Measurements from ENCODE around the gene GNG2. TPM values are rescaled to one million over a fixed set of nuclear protein-coding genes. Genes with fewer than 3 reads are reported as not detected.

Gene GNG2
- total RNA-seq, 4 donors from 2014 or later, result 3.6 to 8.1 (median 7.2) TPM

GRCh38 chr14:51988221-51988620, 127.8 kb downstream of the GNG2 start:
- WGBS, result 77% methylated on average over 1 of the region's 1 CpG
- no peak overlapping the region for H3K4me3 ChIP-seq

GRCh38 chr14:51989293-51990234, 129.2 kb downstream of the GNG2 start, which contains the start of gene RTRAF:
TSS of gene RTRAF (plus strand) at chr14:51989546. CDS start at chr14:51989640, 94 bp downstream.
- TF ChIP-seq CTCF (IDR thresholded peaks at IDR 0.05) (no peak), POLR2A (IDR thresholded peaks at IDR 0.05) (peak; percentile 40 to 78), EP300 (IDR thresholded peaks at IDR 0.05) (no peak), POLR2AphosphoS5 (IDR thresholded peaks at IDR 0.05) (peak; percentile 81 to 85 (median 83))
- peaks cover 20% of the 10 kb centered on the region for H3K36me3 ChIP-seq
- peak; percentile 93 to 95 for DNase-seq (ENCODE audit: low spot score in 2 of 2)
- peaks cover 20% of the 10 kb centered on the region for H3K4me1 ChIP-seq
- under 1% methylated on average over 34 of the region's 72 CpGs for WGBS
- H3K27ac ChIP-seq, result peak within 1 kb of the TSS; percentile 93
- peak within 1 kb of the TSS; percentile 85 for H3K4me3 ChIP-seq
- H3K9me3 ChIP-seq, result no peaks in the 10 kb centered on the region
- no peaks in the 10 kb centered on the region for H3K27me3 ChIP-seq

More at GRCh38 chr14:51988221-51988620, 127.8 kb downstream of the GNG2 start:
- Histone ChIP-seq H3K36me3 (peaks cover 15% of the 10 kb centered on the region), H3K27me3 (no peaks in the 10 kb centered on the region), H3K27ac (no peak overlapping the region), H3K4me1 (peaks cover 20% of the 10 kb centered on the region), H3K9me3 (no peaks in the 10 kb centered on the region)
- DNase-seq (ENCODE audit: low spot score in 2 of 2), result no peak
- TF ChIP-seq EP300 (IDR thresholded peaks at IDR 0.05) (no peak), POLR2AphosphoS5 (IDR thresholded peaks at IDR 0.05) (no peak), POLR2A (IDR thresholded peaks at IDR 0.05) (no peak), CTCF (IDR thresholded peaks at IDR 0.05) (no peak)

GRCh38 chr14:51990488-51990887, 130.1 kb downstream of the GNG2 start:
- peaks cover 20% of the 10 kb centered on the region for H3K4me1 ChIP-seq
- no peaks in the 10 kb centered on the region for H3K27me3 ChIP-seq
- TF ChIP-seq EP300 (IDR thresholded peaks at IDR 0.05), result no peak
- no peak for TF ChIP-seq CTCF (IDR thresholded peaks at IDR 0.05)
- no peak for TF ChIP-seq POLR2AphosphoS5 (IDR thresholded peaks at IDR 0.05)
- no peak for TF ChIP-seq POLR2A (IDR thresholded peaks at IDR 0.05)
- no peaks in the 10 kb centered on the region for H3K9me3 ChIP-seq
- DNase-seq (ENCODE audit: low spot score in 2 of 2), result no peak
- 72% methylated on average over 3 of the region's 3 CpGs for WGBS
- peak overlapping the region; percentile 85 for H3K4me3 ChIP-seq
- H3K36me3 ChIP-seq, result peaks cover 29% of the 10 kb centered on the region
- H3K27ac ChIP-seq, result peak overlapping the region; percentile 93

- Histone ChIP-seq H3K27ac (no peak overlapping the region), H3K4me1 (peaks cover 19% of the 10 kb centered on the region), H3K4me3 (no peak overlapping the region), H3K36me3 (peaks cover 36% of the 10 kb centered on the region), H3K27me3 (no peaks in the 10 kb centered on the region), H3K9me3 (no peaks in the 10 kb centered on the region)
- no peak for TF ChIP-seq POLR2AphosphoS5 (IDR thresholded peaks at IDR 0.05)
- TF ChIP-seq EP300 (IDR thresholded peaks at IDR 0.05), result no peak
- no peak for TF ChIP-seq POLR2A (IDR thresholded peaks at IDR 0.05)
- TF ChIP-seq CTCF (IDR thresholded peaks at IDR 0.05), result no peak
- WGBS, result 80% methylated on average over 3 of the region's 3 CpGs
- no peak for DNase-seq (ENCODE audit: low spot score in 2 of 2)
Measured at GRCh38 chr14:51993285-51993920, 133.0 kb downstream of the GNG2 start.

Measured in suprapubic skin (tissue), 4 donors.